Measurements from ENCODE around the gene GEMIN5. TPM values are rescaled to one million over a fixed set of nuclear protein-coding genes. Genes with fewer than 3 reads are reported as not detected.
"Not testable (repeated sequence)": the region's sequence is repeated elsewhere in the genome, so short reads cannot be mapped to it uniquely, and the experiment has no call there.

GEMIN5 gene
- polyA plus RNA-seq, 1 of the 3 experiments (the other 2 are of a cell fraction), result 6.6 TPM

GRCh38 chr5:154977409-154977808, 39.4 kb upstream of the GEMIN5 start:
- Histone ChIP-seq H4K20me1 (ENCODE audit: insufficient read depth) (no peaks in the 10 kb centered on the region), H3K4me2 (no peak overlapping the region), H3K4me3 (ENCODE audit: low read depth in 2 of 2, low read length in 1 of 2) (no peak overlapping the region), H3K9me2 (no peaks in the 10 kb centered on the region), H3K9me3 (no peaks in the 10 kb centered on the region), H3K27ac (ENCODE audit: low read depth in 2 of 2, low read length in 1 of 2) (no peak overlapping the region), H3F3A (replicated peaks; ENCODE audit: insufficient read depth) (no peaks in the 10 kb centered on the region), H2AFZ (ENCODE audit: low read depth) (no peak overlapping the region), H3K9ac (no peak overlapping the region), H3K79me2 (ENCODE audit: insufficient read depth) (no peaks in the 10 kb centered on the region), H3K4me1 (ENCODE audit: control insufficient read depth in 1 of 2, insufficient read depth in 2 of 2, low read depth in 1 of 2, low read length in 1 of 2) (no peaks in the 10 kb centered on the region), H3K27me3 (ENCODE audit: insufficient read depth) (no peaks in the 10 kb centered on the region), H3K36me3 (replicated peaks in 1 of 2; ENCODE audit: control insufficient read depth in 1 of 2, insufficient read depth in 2 of 2, low read length in 1 of 2) (no peaks in the 10 kb centered on the region)
- CTCF ChIA-PET, result interaction anchor here (1.2 kb wide), 1 partner anchor 9 kb away, joined by 6 read pairs; no protein-coding TSS in a partner anchor
- no peak for TF ChIP-seq EP300 (IDR thresholded peaks at IDR 0.05; ENCODE audit: borderline replicate concordance in 1 of 2, low read depth in 1 of 2, low read length in 1 of 2)
- TF ChIP-seq GATA2 (CRISPR knock-in tag; IDR thresholded peaks at IDR 0.05), result no peak
- no peak for TF ChIP-seq MEF2A (IDR thresholded peaks at IDR 0.05; ENCODE audit: borderline replicate concordance, low read depth)
- no peak for TF ChIP-seq JUND (IDR thresholded peaks at IDR 0.05)
- TF ChIP-seq CHD2 (IDR thresholded peaks at IDR 0.05; ENCODE audit: low read length, partially characterized antibody), result no peak
- no peak for TF ChIP-seq ELF1 (IDR thresholded peaks at IDR 0.05)
- TF ChIP-seq TEAD4 (IDR thresholded peaks at IDR 0.05; ENCODE audit: borderline replicate concordance, insufficient read depth), result no peak
- no peak for TF ChIP-seq IRF3 (IDR thresholded peaks at IDR 0.05; ENCODE audit: low read depth, low read length)
- no peak for TF ChIP-seq CTCF (IDR thresholded peaks at IDR 0.05)
- TF ChIP-seq USF1 (IDR thresholded peaks at IDR 0.05; ENCODE audit: borderline replicate concordance, low read depth), result no peak
- no peak for TF ChIP-seq TAF1 (IDR thresholded peaks at IDR 0.05; ENCODE audit: borderline replicate concordance, low read depth, low read length)
- TF ChIP-seq POLR2AphosphoS5 (IDR thresholded peaks at IDR 0.05; ENCODE audit: low read depth, low read length), result no peak
- TF ChIP-seq SIN3A (IDR thresholded peaks at IDR 0.05; ENCODE audit: borderline replicate concordance, low read depth, low read length), result no peak
- no peak for TF ChIP-seq PBX3 (IDR thresholded peaks at IDR 0.05)
- TF ChIP-seq SMC3 (IDR thresholded peaks at IDR 0.05; ENCODE audit: low read depth, low read length), result no peak
- TF ChIP-seq MXI1 (IDR thresholded peaks at IDR 0.05; ENCODE audit: low read depth, low read length), result no peak
- TF ChIP-seq RFX5 (IDR thresholded peaks at IDR 0.05; ENCODE audit: low read length), result no peak
- no peak for TF ChIP-seq RXRA (IDR thresholded peaks at IDR 0.05; ENCODE audit: borderline replicate concordance, low read depth)
- no peak for TF ChIP-seq FOSL2 (IDR thresholded peaks at IDR 0.05; ENCODE audit: borderline replicate concordance, low read depth)
- POLR2A ChIA-PET, result no interaction called here
- 28% methylated on average over 1 of the region's 1 CpG for whole genome bisulfite sequencing (ENCODE audit: low lambda C conversion rate)
- no peak for DNase-seq

GRCh38 chr5:154976082-154976481, 38.1 kb upstream of the GEMIN5 start:
- H3K4me2 ChIP-seq; H2AFZ ChIP-seq (ENCODE audit: low read depth); DNase-seq; H3K27ac ChIP-seq (ENCODE audit: low read depth in 2 of 2, low read length in 1 of 2); H3K36me3 ChIP-seq (replicated peaks in 1 of 2; ENCODE audit: control insufficient read depth in 1 of 2, insufficient read depth in 2 of 2, low read length in 1 of 2); H3K4me1 ChIP-seq (ENCODE audit: control insufficient read depth in 1 of 2, insufficient read depth in 2 of 2, low read depth in 1 of 2, low read length in 1 of 2); POLR2A ChIA-PET; H4K20me1 ChIP-seq (ENCODE audit: insufficient read depth); H3K79me2 ChIP-seq (ENCODE audit: insufficient read depth); H3K9me2 ChIP-seq; H3F3A ChIP-seq (replicated peaks; ENCODE audit: insufficient read depth); H3K9me3 ChIP-seq; H3K4me3 ChIP-seq (ENCODE audit: low read depth in 2 of 2, low read length in 1 of 2); H3K9ac ChIP-seq; H3K27me3 ChIP-seq (ENCODE audit: insufficient read depth): not testable (repeated sequence)
- CTCF ChIA-PET, result interaction anchor here (0.9 to 1.2 kb wide), 2 partner anchors 11 to 163 kb away, joined by 4 to 6 read pairs; no protein-coding TSS in a partner anchor
- 94% methylated on average over 9 of the region's 9 CpGs for WGBS (ENCODE audit: low lambda C conversion rate)
